ENCODE measurements around the gene LGALS7B.

DNA sequence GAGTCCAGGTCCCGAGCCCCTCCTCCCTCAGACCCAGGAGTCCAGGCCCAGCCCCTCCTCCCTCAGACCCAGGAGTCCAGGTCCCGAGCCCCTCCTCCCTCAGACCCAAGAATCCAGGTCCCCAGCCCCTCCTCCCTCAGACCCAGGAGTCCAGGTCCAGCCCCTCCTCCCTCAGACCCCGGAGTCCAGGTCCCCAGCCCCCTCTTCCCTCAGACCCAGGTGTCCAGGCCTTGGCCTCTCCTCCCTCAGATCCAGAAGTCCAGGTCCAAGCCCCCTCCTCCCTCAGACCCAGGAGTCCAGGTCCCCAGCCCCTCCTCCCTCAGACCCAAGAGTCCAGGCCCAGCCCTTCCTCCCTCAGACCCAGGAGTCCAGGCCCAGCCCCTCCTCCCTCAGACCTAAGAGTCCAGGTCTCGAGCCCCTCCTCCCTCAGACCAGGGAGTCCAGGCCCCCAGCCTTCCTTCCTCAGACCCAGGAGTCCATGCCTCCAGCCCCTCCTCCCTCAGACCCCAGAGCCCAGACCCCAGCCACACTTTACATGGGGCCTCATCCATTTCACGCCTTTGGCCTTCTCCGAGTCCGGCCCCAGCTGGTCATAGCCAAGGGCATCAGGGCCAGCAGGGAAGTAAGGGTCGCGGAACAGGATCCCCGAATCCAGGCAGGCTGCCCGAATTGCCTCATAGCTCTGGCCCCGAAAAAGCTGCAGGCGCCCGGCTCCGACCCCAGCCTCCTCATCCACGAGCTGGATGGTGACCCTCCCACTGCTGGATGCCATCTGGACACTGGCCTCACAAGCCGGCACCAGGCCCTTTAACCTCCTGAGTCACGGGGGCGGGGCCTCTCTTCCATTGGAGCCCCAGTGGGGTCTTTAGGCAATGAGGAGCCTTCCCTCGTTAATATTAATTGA, 45.4 kb upstream of the LGALS7B start:
- TF ChIP-seq, protein P1, sequence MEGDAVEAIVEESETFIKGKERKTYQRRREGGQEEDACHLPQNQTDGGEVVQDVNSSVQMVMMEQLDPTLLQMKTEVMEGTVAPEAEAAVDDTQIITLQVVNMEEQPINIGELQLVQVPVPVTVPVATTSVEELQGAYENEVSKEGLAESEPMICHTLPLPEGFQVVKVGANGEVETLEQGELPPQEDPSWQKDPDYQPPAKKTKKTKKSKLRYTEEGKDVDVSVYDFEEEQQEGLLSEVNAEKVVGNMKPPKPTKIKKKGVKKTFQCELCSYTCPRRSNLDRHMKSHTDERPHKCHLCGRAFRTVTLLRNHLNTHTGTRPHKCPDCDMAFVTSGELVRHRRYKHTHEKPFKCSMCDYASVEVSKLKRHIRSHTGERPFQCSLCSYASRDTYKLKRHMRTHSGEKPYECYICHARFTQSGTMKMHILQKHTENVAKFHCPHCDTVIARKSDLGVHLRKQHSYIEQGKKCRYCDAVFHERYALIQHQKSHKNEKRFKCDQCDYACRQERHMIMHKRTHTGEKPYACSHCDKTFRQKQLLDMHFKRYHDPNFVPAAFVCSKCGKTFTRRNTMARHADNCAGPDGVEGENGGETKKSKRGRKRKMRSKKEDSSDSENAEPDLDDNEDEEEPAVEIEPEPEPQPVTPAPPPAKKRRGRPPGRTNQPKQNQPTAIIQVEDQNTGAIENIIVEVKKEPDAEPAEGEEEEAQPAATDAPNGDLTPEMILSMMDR (conservative IDR thresholded peaks at IDR 0.05; ENCODE audit: low read depth, low read length) = no peak
- TF ChIP-seq RAD21 (IDR thresholded peaks at IDR 0.05; ENCODE audit: low read length) = no peak
- TF ChIP-seq MXI1 (IDR thresholded peaks at IDR 0.05; ENCODE audit: borderline replicate concordance, low read depth, low read length) = no peak
- TF ChIP-seq MAFK (IDR thresholded peaks at IDR 0.05; ENCODE audit: low read depth, low read length) = no peak
- no peak for TF ChIP-seq RFX5 (IDR thresholded peaks at IDR 0.05; ENCODE audit: low read depth, low read length)
